ENCODE results near the gene APMAP. TPM values are rescaled to one million over a fixed set of nuclear protein-coding genes. Genes with fewer than 3 reads are reported as not detected.
"Not testable (repeated sequence)": the region's sequence is repeated elsewhere in the genome, so short reads cannot be mapped to it uniquely, and the experiment has no call there.

The APMAP gene
- total RNA-seq, 1 donor from 2014 or later = 70.5 TPM

- no peak for DNase-seq (ENCODE audit: low read depth)
Measured at GRCh38 chr20:25008388-25009217, 16.1 kb upstream of the APMAP start.

- no peak for DNase-seq (ENCODE audit: low read depth)
Measured at GRCh38 chr20:25007491-25008305, 15.1 kb upstream of the APMAP start.

- DNase-seq (ENCODE audit: low read depth) = no peak
Measured at GRCh38 chr20:25006431-25007167, 14.0 kb upstream of the APMAP start.

GRCh38 chr20:25005661-25006060 is 13.1 kb upstream of the APMAP start:
- no peak for DNase-seq (ENCODE audit: low read depth)

- no peak for DNase-seq (ENCODE audit: low read depth)
Measured at GRCh38 chr20:25005220-25005619, 12.7 kb upstream of the APMAP start.

GRCh38 chr20:25003002-25003401 is 10.5 kb upstream of the APMAP start:
- no peak for DNase-seq (ENCODE audit: low read depth)

- DNase-seq (ENCODE audit: low read depth) = not testable (repeated sequence)
Measured at GRCh38 chr20:25001323-25001722, 8.8 kb upstream of the APMAP start.

- DNase-seq (ENCODE audit: low read depth) = peak; percentile 73
Measured at GRCh38 chr20:25000268-25000801, 7.8 kb upstream of the APMAP start.

- no peak for DNase-seq (ENCODE audit: low read depth)
Measured at GRCh38 chr20:24999568-24999967, 7.0 kb upstream of the APMAP start.

GRCh38 chr20:24998631-24999445 is 6.3 kb upstream of the APMAP start:
- no peak for DNase-seq (ENCODE audit: low read depth)

GRCh38 chr20:24998121-24998520 is 5.6 kb upstream of the APMAP start:
- no peak for DNase-seq (ENCODE audit: low read depth)

GRCh38 chr20:24996449-24997377 is 4.2 kb upstream of the APMAP start:
- no peak for DNase-seq (ENCODE audit: low read depth)

- DNase-seq (ENCODE audit: low read depth) = no peak
Measured at GRCh38 chr20:24995741-24996448, 3.3 kb upstream of the APMAP start.

GRCh38 chr20:24994470-24995368 is 2.2 kb upstream of the APMAP start:
- peak; percentile 87 for DNase-seq (ENCODE audit: low read depth)

- DNase-seq (ENCODE audit: low read depth) = no peak
Measured at GRCh38 chr20:24994186-24994465, 1.6 kb upstream of the APMAP start.

GRCh38 chr20:24993337-24994185 is 1.0 kb upstream of the APMAP start:
- peak; percentile 56 for DNase-seq (ENCODE audit: low read depth)

- DNase-seq (ENCODE audit: low read depth) = peak; percentile 39
Measured at GRCh38 chr20:24991897-24992486, 559 bp downstream of the APMAP start.
